ENCODE data around the gene CRX. TPM values are rescaled to one million over a fixed set of nuclear protein-coding genes. Genes with fewer than 3 reads are reported as not detected.
"Not testable (repeated sequence)": the region's sequence is repeated elsewhere in the genome, so short reads cannot be mapped to it uniquely, and the experiment has no call there.

CRX gene
- total RNA-seq, 2 experiments from 2014 or later = not detected

GRCh38 chr19:47803671-47804070 lies 18.1 kb upstream of the CRX start:
- H3K9me3 Mint-ChIP-seq (ENCODE audit: low read depth); CTCF ChIA-PET; H3K27ac Mint-ChIP-seq; H3K36me3 Mint-ChIP-seq (ENCODE audit: low read depth); intact Hi-C loops (cut with DNase I, micrococcal nuclease); H3K4me1 Mint-ChIP-seq; DNase-seq; POLR2A ChIA-PET; H3K4me3 Mint-ChIP-seq; H3K27me3 Mint-ChIP-seq; ATAC-seq: not testable (repeated sequence)

GRCh38 chr19:47804451-47804850 lies 17.3 kb upstream of the CRX start, which contains the start of gene TPRX1:
TSS of gene TPRX1 (minus strand) at chr19:47804551. CDS start at chr19:47804539, 12 bp downstream.
- H3K4me1 Mint-ChIP-seq; H3K36me3 Mint-ChIP-seq (ENCODE audit: low read depth); H3K9me3 Mint-ChIP-seq (ENCODE audit: low read depth); DNase-seq; intact Hi-C loops (cut with DNase I, micrococcal nuclease); POLR2A ChIA-PET; ATAC-seq; H3K27ac Mint-ChIP-seq; H3K4me3 Mint-ChIP-seq; H3K27me3 Mint-ChIP-seq; CTCF ChIA-PET: not testable (repeated sequence)

GRCh38 chr19:47805313-47805712 lies 16.4 kb upstream of the CRX start:
- Mint-ChIP-seq H3K4me3 (no peak overlapping the region), H3K27ac (no peak overlapping the region), H3K27me3 (no peaks in the 10 kb centered on the region), H3K36me3 (ENCODE audit: low read depth) (no peaks in the 10 kb centered on the region), H3K9me3 (ENCODE audit: low read depth) (peaks cover 5% of the 10 kb centered on the region), H3K4me1 (no peaks in the 10 kb centered on the region)
- ChIA-PET CTCF (no interaction called here), POLR2A (no interaction called here)
- intact Hi-C loops (cut with DNase I, micrococcal nuclease) = no loop called here
- DNase-seq (no peak), ATAC-seq (no peak)

GRCh38 chr19:47806435-47806834 lies 15.3 kb upstream of the CRX start:
- intact Hi-C loops (cut with DNase I, micrococcal nuclease) = no loop called here
- CTCF ChIA-PET = interaction anchor here (0.6 to 1.5 kb wide), 5 partner anchors 14 to 389 kb away, joined by 3 to 6 read pairs (median 4); no protein-coding TSS in a partner anchor
- H3K4me3 Mint-ChIP-seq = no peak overlapping the region

GRCh38 chr19:47813304-47813994 lies 8.3 kb upstream of the CRX start:
- Mint-ChIP-seq H3K27ac (no peak overlapping the region), H3K4me3 (no peak overlapping the region), H3K4me1 (peaks cover 2% of the 10 kb centered on the region), H3K27me3 (peaks cover 7% of the 10 kb centered on the region), H3K9me3 (ENCODE audit: low read depth) (no peaks in the 10 kb centered on the region), H3K36me3 (ENCODE audit: low read depth) (no peaks in the 10 kb centered on the region)
- peak; percentile 85 for ATAC-seq
- CTCF ChIA-PET = interaction anchor here (0.6 to 1.6 kb wide), 4 partner anchors 50 to 1798 kb away, joined by 3 to 6 read pairs (median 3); no protein-coding TSS in a partner anchor
- intact Hi-C loops (cut with DNase I, micrococcal nuclease) = loop anchor here (1.0 kb wide), 1 partner anchor 50 kb away; no protein-coding TSS in a partner anchor
- POLR2A ChIA-PET = no interaction called here
- peak; percentile 89 for DNase-seq

More at GRCh38 chr19:47806435-47806834, 15.3 kb upstream of the CRX start:
- POLR2A ChIA-PET = no interaction called here
- DNase-seq = no peak
- no peak for ATAC-seq
- no peaks in the 10 kb centered on the region for H3K27me3 Mint-ChIP-seq
- H3K4me1 Mint-ChIP-seq = no peaks in the 10 kb centered on the region
- H3K9me3 Mint-ChIP-seq (ENCODE audit: low read depth) = no peaks in the 10 kb centered on the region
- no peaks in the 10 kb centered on the region for H3K36me3 Mint-ChIP-seq (ENCODE audit: low read depth)
- no peak overlapping the region for H3K27ac Mint-ChIP-seq

GRCh38 chr19:47813995-47814328 lies 7.8 kb upstream of the CRX start:
- Mint-ChIP-seq H3K36me3 (ENCODE audit: low read depth) (no peaks in the 10 kb centered on the region), H3K4me3 (no peak overlapping the region), H3K4me1 (peaks cover 2% of the 10 kb centered on the region), H3K9me3 (ENCODE audit: low read depth) (no peaks in the 10 kb centered on the region), H3K27ac (no peak overlapping the region), H3K27me3 (peaks cover 12% of the 10 kb centered on the region)
- POLR2A ChIA-PET = no interaction called here
- CTCF ChIA-PET = interaction anchor here (0.9 to 1.6 kb wide), 5 partner anchors 14 to 386 kb away, joined by 3 to 8 read pairs (median 4); no protein-coding TSS in a partner anchor
- DNase-seq (no peak), ATAC-seq (no peak)
- intact Hi-C loops (cut with DNase I, micrococcal nuclease) = loop anchor here (1.0 kb wide), 1 partner anchor 49 kb away; no protein-coding TSS in a partner anchor

- H3K36me3 Mint-ChIP-seq (ENCODE audit: low read depth); H3K4me1 Mint-ChIP-seq; ATAC-seq; H3K4me3 Mint-ChIP-seq; intact Hi-C loops (cut with DNase I, micrococcal nuclease); DNase-seq; POLR2A ChIA-PET; H3K9me3 Mint-ChIP-seq (ENCODE audit: low read depth); H3K27ac Mint-ChIP-seq: not testable (repeated sequence)
- peaks cover 29% of the 10 kb centered on the region for H3K27me3 Mint-ChIP-seq
- CTCF ChIA-PET = interaction anchor here (0.6 kb wide), 1 partner anchor 12 kb away, joined by 3 read pairs; no protein-coding TSS in a partner anchor
Observed at GRCh38 chr19:47816270-47816669, 5.5 kb upstream of the CRX start.

- DNase-seq; H3K9me3 Mint-ChIP-seq (ENCODE audit: low read depth); H3K4me3 Mint-ChIP-seq; H3K4me1 Mint-ChIP-seq; ATAC-seq; CTCF ChIA-PET; H3K36me3 Mint-ChIP-seq (ENCODE audit: low read depth); intact Hi-C loops (cut with DNase I, micrococcal nuclease); H3K27ac Mint-ChIP-seq; POLR2A ChIA-PET: not testable (repeated sequence)
- peaks cover 38% of the 10 kb centered on the region for H3K27me3 Mint-ChIP-seq
Observed at GRCh38 chr19:47818221-47818620, 3.5 kb upstream of the CRX start.

GRCh38 chr19:47819858-47820257 lies 1.9 kb upstream of the CRX start:
- intact Hi-C loops (cut with DNase I, micrococcal nuclease) = no loop called here
- ChIA-PET POLR2A (interaction anchor here (1.1 kb wide), 1 partner anchor 42 kb away, joined by 4 read pairs; no protein-coding TSS in a partner anchor), CTCF (no interaction called here)
- no peak overlapping the region for H3K4me3 Mint-ChIP-seq
- no peaks in the 10 kb centered on the region for H3K36me3 Mint-ChIP-seq (ENCODE audit: low read depth)
- no peak for DNase-seq
- no peak for ATAC-seq
- H3K4me1 Mint-ChIP-seq = no peaks in the 10 kb centered on the region
- H3K27ac Mint-ChIP-seq = no peak overlapping the region
- H3K27me3 Mint-ChIP-seq = peaks cover 38% of the 10 kb centered on the region
- H3K9me3 Mint-ChIP-seq (ENCODE audit: low read depth) = no peaks in the 10 kb centered on the region

GRCh38 chr19:47820410-47820809 lies 1.3 kb upstream of the CRX start:
- no peak for ATAC-seq
- no peak overlapping the region for H3K4me3 Mint-ChIP-seq
- no peaks in the 10 kb centered on the region for H3K36me3 Mint-ChIP-seq (ENCODE audit: low read depth)
- H3K9me3 Mint-ChIP-seq (ENCODE audit: low read depth) = no peaks in the 10 kb centered on the region
- CTCF ChIA-PET = no interaction called here
- no peak for DNase-seq
- POLR2A ChIA-PET = interaction anchor here (1.1 kb wide), 1 partner anchor 42 kb away, joined by 4 read pairs; no protein-coding TSS in a partner anchor
- no peaks in the 10 kb centered on the region for H3K4me1 Mint-ChIP-seq
- intact Hi-C loops (cut with DNase I, micrococcal nuclease) = no loop called here
- no peak overlapping the region for H3K27ac Mint-ChIP-seq
- H3K27me3 Mint-ChIP-seq = peaks cover 38% of the 10 kb centered on the region

- H3K4me3 Mint-ChIP-seq = no peak overlapping the region
- no peak for ATAC-seq
- no peaks in the 10 kb centered on the region for H3K9me3 Mint-ChIP-seq (ENCODE audit: low read depth)
- intact Hi-C loops (cut with DNase I, micrococcal nuclease) = no loop called here
- no peaks in the 10 kb centered on the region for H3K36me3 Mint-ChIP-seq (ENCODE audit: low read depth)
- no peak for DNase-seq
- H3K27ac Mint-ChIP-seq = no peak overlapping the region
- H3K27me3 Mint-ChIP-seq = peaks cover 21% of the 10 kb centered on the region
- ChIA-PET POLR2A (no interaction called here), CTCF (interaction anchor here (0.6 kb wide), 1 partner anchor 19 kb away, joined by 3 read pairs; no protein-coding TSS in a partner anchor)
- H3K4me1 Mint-ChIP-seq = no peaks in the 10 kb centered on the region
Observed at GRCh38 chr19:47824396-47824795, 2.7 kb downstream of the CRX start.

- intact Hi-C loops (cut with DNase I, micrococcal nuclease) = no loop called here
Observed at GRCh38 chr19:47826800-47827199, 5.1 kb downstream of the CRX start.

More at GRCh38 chr19:47826800-47827199, 5.1 kb downstream of the CRX start:
- Mint-ChIP-seq H3K4me1 (no peaks in the 10 kb centered on the region), H3K9me3 (ENCODE audit: low read depth) (no peaks in the 10 kb centered on the region), H3K36me3 (ENCODE audit: low read depth) (no peaks in the 10 kb centered on the region), H3K27me3 (peaks cover 8% of the 10 kb centered on the region), H3K4me3 (no peak overlapping the region), H3K27ac (no peak overlapping the region)
- POLR2A ChIA-PET = no interaction called here
- DNase-seq (no peak), ATAC-seq (no peak)
- CTCF ChIA-PET = no interaction called here

Measured in activated CD4-positive, alpha-beta T cell treated with anti-CD3 and anti-CD28 coated beads for 36 hours (primary cell).